ENCODE results near the gene GLIS2.

DNA sequence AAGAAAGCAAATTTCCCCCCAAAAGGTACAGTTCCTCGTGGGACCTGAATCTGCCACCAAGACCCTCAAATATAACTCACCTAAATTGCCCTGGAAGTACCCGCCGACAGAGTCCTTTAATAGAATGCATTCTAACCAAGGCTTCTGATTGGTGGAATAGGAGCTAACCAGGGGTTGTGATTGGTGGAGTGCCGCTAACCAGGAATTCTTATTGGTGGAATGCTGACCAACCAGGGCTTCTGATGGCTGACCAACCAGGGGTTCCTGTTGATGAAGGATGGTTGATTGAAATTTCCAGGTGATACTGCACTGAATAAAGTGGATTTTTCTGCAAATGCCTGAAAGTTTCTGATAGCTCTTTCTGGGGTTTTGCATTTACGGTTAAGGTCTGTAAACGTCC is 49.5 kb upstream of the GLIS2 start:
- TF ChIP-seq, protein P1, sequence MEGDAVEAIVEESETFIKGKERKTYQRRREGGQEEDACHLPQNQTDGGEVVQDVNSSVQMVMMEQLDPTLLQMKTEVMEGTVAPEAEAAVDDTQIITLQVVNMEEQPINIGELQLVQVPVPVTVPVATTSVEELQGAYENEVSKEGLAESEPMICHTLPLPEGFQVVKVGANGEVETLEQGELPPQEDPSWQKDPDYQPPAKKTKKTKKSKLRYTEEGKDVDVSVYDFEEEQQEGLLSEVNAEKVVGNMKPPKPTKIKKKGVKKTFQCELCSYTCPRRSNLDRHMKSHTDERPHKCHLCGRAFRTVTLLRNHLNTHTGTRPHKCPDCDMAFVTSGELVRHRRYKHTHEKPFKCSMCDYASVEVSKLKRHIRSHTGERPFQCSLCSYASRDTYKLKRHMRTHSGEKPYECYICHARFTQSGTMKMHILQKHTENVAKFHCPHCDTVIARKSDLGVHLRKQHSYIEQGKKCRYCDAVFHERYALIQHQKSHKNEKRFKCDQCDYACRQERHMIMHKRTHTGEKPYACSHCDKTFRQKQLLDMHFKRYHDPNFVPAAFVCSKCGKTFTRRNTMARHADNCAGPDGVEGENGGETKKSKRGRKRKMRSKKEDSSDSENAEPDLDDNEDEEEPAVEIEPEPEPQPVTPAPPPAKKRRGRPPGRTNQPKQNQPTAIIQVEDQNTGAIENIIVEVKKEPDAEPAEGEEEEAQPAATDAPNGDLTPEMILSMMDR (IDR thresholded peaks at IDR 0.05): no peak
- TF ChIP-seq ZFX (IDR thresholded peaks at IDR 0.05; ENCODE audit: borderline replicate concordance): no peak

Data from 22Rv1 (cell line).